Chondrocyte (in vitro differentiated cells): ENCODE results near the gene COL25A1. TPM values are rescaled to one million over a fixed set of nuclear protein-coding genes. Genes with fewer than 3 reads are reported as not detected.
"Not testable (repeated sequence)": the region's sequence is repeated elsewhere in the genome, so short reads cannot be mapped to it uniquely, and the experiment has no call there.

Experiments
- DNase-seq: peaks from one replicate; pipeline ENCODE4 v3.0.0; 2021; ENCODE audit warnings: mixed read lengths, low spot score
- H3K27ac Mint-ChIP-seq: one replicate; pipeline ENCODE4 v1.8.0; 2021; ENCODE audit warnings: mild to moderate bottlenecking, moderate library complexity, mixed read lengths; ENCODE audit not compliant: unreplicated experiment
- H3K27me3 Mint-ChIP-seq: 2 replicates; pipeline ENCODE4 v1.8.0; 2021; ENCODE audit warnings: low read depth, mixed read lengths
- H3K36me3 Mint-ChIP-seq: 2 replicates; pipeline ENCODE4 v1.8.0; 2021; ENCODE audit warnings: low read depth, mixed read lengths
- H3K4me1 Mint-ChIP-seq: 2 replicates; pipeline ENCODE4 v1.8.0; 2021; ENCODE audit warnings: low read depth, mild to moderate bottlenecking, mixed read lengths
- H3K4me3 Mint-ChIP-seq: one replicate; pipeline ENCODE4 v1.8.0; 2021; ENCODE audit warnings: mild to moderate bottlenecking, moderate library complexity, mixed read lengths; ENCODE audit not compliant: unreplicated experiment
- H3K9me3 Mint-ChIP-seq: 2 replicates; pipeline ENCODE4 v1.8.0; 2021; ENCODE audit warnings: low read depth, mixed read lengths
- CTCF ChIP-seq: fragments of 200-600 bp; sonication (generic); IDR thresholded peaks from 2 replicates; pipeline ENCODE4 v1.5.0; 2021; ENCODE audit warnings: antibody characterized with exemption, mild to moderate bottlenecking, moderate library complexity
- total RNA-seq: library from RNA; stranded (reverse); gene quantifications from 3 replicates; pipeline ENCODE4 v1.2.1, GENCODE V29; 2021

Gene COL25A1
- total RNA-seq, 1 donor from 2014 or later = 0.45 TPM

- no peak overlapping the region for H3K27ac Mint-ChIP-seq
- H3K27me3 Mint-ChIP-seq = no peaks in the 10 kb centered on the region
- no peak overlapping the region for H3K4me3 Mint-ChIP-seq
- H3K4me1 Mint-ChIP-seq = no peaks in the 10 kb centered on the region
- H3K9me3 Mint-ChIP-seq = no peaks in the 10 kb centered on the region
- no peaks in the 10 kb centered on the region for H3K36me3 Mint-ChIP-seq
- DNase-seq = no peak
- TF ChIP-seq CTCF = no peak
Observed at GRCh38 chr4:109113521-109113920, 188.9 kb downstream of the COL25A1 start.

GRCh38 chr4:109111031-109111430 is 191.4 kb downstream of the COL25A1 start:
- TF ChIP-seq CTCF = no peak
- Mint-ChIP-seq H3K4me3 (no peak overlapping the region), H3K27me3 (no peaks in the 10 kb centered on the region), H3K4me1 (no peaks in the 10 kb centered on the region), H3K9me3 (no peaks in the 10 kb centered on the region), H3K27ac (no peak overlapping the region), H3K36me3 (no peaks in the 10 kb centered on the region)
- DNase-seq = no peak

GRCh38 chr4:109108215-109108614 is 194.2 kb downstream of the COL25A1 start:
- H3K4me1 Mint-ChIP-seq, H3K36me3 Mint-ChIP-seq, H3K4me3 Mint-ChIP-seq, DNase-seq, H3K9me3 Mint-ChIP-seq, H3K27ac Mint-ChIP-seq, H3K27me3 Mint-ChIP-seq: not testable (repeated sequence)

GRCh38 chr4:109094056-109094455 is 208.4 kb downstream of the COL25A1 start:
- Mint-ChIP-seq H3K36me3 (no peaks in the 10 kb centered on the region), H3K4me3 (no peak overlapping the region), H3K27ac (no peak overlapping the region), H3K27me3 (no peaks in the 10 kb centered on the region), H3K4me1 (no peaks in the 10 kb centered on the region), H3K9me3 (no peaks in the 10 kb centered on the region)
- no peak for DNase-seq
- no peak for TF ChIP-seq CTCF

GRCh38 chr4:109091727-109092409 is 210.6 kb downstream of the COL25A1 start:
- no peaks in the 10 kb centered on the region for H3K36me3 Mint-ChIP-seq

More at GRCh38 chr4:109091727-109092409, 210.6 kb downstream of the COL25A1 start:
- Mint-ChIP-seq H3K27ac (no peak overlapping the region), H3K4me1 (no peaks in the 10 kb centered on the region), H3K9me3 (no peaks in the 10 kb centered on the region), H3K27me3 (no peaks in the 10 kb centered on the region), H3K4me3 (no peak overlapping the region)
- no peak for TF ChIP-seq CTCF
- DNase-seq = no peak
